HEK293 (cell line): ENCODE measurements around the gene FPR1.

Experiments
- CTCF ChIA-PET: fragments of 350-600 bp; formaldehyde crosslinking; extraction: SDS; loops from one replicate; lab custom pipeline; 2021; ENCODE audit warnings: antibody characterized with exemption; lab: Yijun Ruan, JAX
- POLR2A ChIA-PET: fragments of 300-600 bp; formaldehyde crosslinking; extraction: SDS; loops from one replicate; lab custom pipeline; 2020; ENCODE audit warnings: antibody characterized with exemption, inconsistent platforms; lab: Yijun Ruan, JAX
- H3K27ac ChIP-seq: fragments of 200-500 bp; sonication (Bioruptor generic); 2 replicates; pipeline ENCODE4 v1.5.1; 2014; ENCODE audit warnings: low read depth, low read length, control low read depth, inconsistent platforms; ENCODE audit errors: extremely low read depth
- H3K36me3 ChIP-seq, 2 experiments: fragments of 200-500 bp in 1 of 2; sonication (Bioruptor generic) in 1 of 2; 1 replicate in 1 of 2; 2 replicates in 1 of 2; pipeline ENCODE4 v1.5.1; 2014 to 2017; ENCODE audit warnings: inconsistent platforms in 2 of 2, low read length in 2 of 2; ENCODE audit not compliant: control insufficient read depth in 2 of 2, insufficient read depth in 1 of 2
- H3K4me1 ChIP-seq: fragments of 200-500 bp; sonication (Bioruptor generic); 2 replicates; pipeline ENCODE4 v1.5.1; 2014; ENCODE audit warnings: mild to moderate bottlenecking, low read length, inconsistent platforms; ENCODE audit not compliant: control insufficient read depth, insufficient read depth
- H3K4me3 ChIP-seq: 2 replicates; pipeline ENCODE4 v1.5.1; 2011; ENCODE audit warnings: low read depth, mild to moderate bottlenecking, control low read depth, low read length, moderate library complexity
- H3K9me3 ChIP-seq: fragments of 200-500 bp; sonication (Bioruptor generic); 2 replicates; pipeline ENCODE4 v1.5.1; 2014; ENCODE audit warnings: low read depth, low read length, inconsistent platforms; ENCODE audit not compliant: control insufficient read depth, insufficient read depth
- CTCF ChIP-seq: fragments of 450-650 bp; formaldehyde crosslinking; IDR thresholded peaks from 2 replicates; pipeline ENCODE4 v1.5.1; 2016; ENCODE audit warnings: missing biosample characterization, missing genetic modification characterization
- GFI1B ChIP-seq: fragments of 450-650 bp; formaldehyde crosslinking; IDR thresholded peaks from 2 replicates; pipeline ENCODE4 v1.5.1; 2016; ENCODE audit warnings: missing biosample characterization, missing genetic modification characterization
- HOXA7 ChIP-seq: sonication (generic); formaldehyde crosslinking; IDR thresholded peaks from 2 replicates; pipeline ENCODE4 v1.8.1; 2022; ENCODE audit warnings: missing genetic modification reagents, borderline replicate concordance
- KLF7 ChIP-seq: fragments of 450-650 bp; formaldehyde crosslinking; IDR thresholded peaks from 2 replicates; pipeline ENCODE4 v1.5.1; 2016; ENCODE audit warnings: missing biosample characterization, missing genetic modification characterization, borderline replicate concordance
- OSR2 ChIP-seq: fragments of 450-650 bp; formaldehyde crosslinking; IDR thresholded peaks from 2 replicates; pipeline ENCODE4 v1.5.1; 2016; ENCODE audit warnings: missing biosample characterization, missing genetic modification characterization
- RBAK ChIP-seq: fragments of 450-650 bp; formaldehyde crosslinking; IDR thresholded peaks from 2 replicates; pipeline ENCODE4 v1.5.1; 2016; ENCODE audit warnings: missing biosample characterization, missing genetic modification characterization
- SALL2 ChIP-seq: fragments of 450-650 bp; formaldehyde crosslinking; IDR thresholded peaks from 2 replicates; pipeline ENCODE4 v1.5.0; 2017; ENCODE audit warnings: missing biosample characterization, mild to moderate bottlenecking, missing genetic modification characterization, borderline replicate concordance
- SP2 ChIP-seq: fragments of 450-650 bp; formaldehyde crosslinking; IDR thresholded peaks from 2 replicates; pipeline ENCODE4 v1.5.1; 2016; ENCODE audit warnings: missing biosample characterization, missing genetic modification characterization
- YY2 ChIP-seq: fragments of 450-650 bp; formaldehyde crosslinking; IDR thresholded peaks from 2 replicates; pipeline ENCODE4 v1.5.1; 2016; ENCODE audit warnings: missing biosample characterization, missing genetic modification characterization
- ZBTB26 ChIP-seq: fragments of 450-650 bp; formaldehyde crosslinking; optimal IDR thresholded peaks from 2 replicates; pipeline ENCODE3; 2016; ENCODE audit warnings: missing biosample characterization, mild to moderate bottlenecking, missing genetic modification characterization
- ZFHX2 ChIP-seq: fragments of 450-650 bp; formaldehyde crosslinking; conservative IDR thresholded peaks from 2 replicates; pipeline ENCODE4 v1.5.1; 2016; ENCODE audit warnings: missing biosample characterization, missing genetic modification characterization
- ZNF10 ChIP-seq: fragments of 450-650 bp; formaldehyde crosslinking; IDR thresholded peaks from 2 replicates; pipeline ENCODE4 v1.5.1; 2017; ENCODE audit warnings: missing biosample characterization, missing genetic modification characterization
- ZNF146 ChIP-seq: fragments of 450-650 bp; formaldehyde crosslinking; IDR thresholded peaks from 2 replicates; pipeline ENCODE4 v1.5.1; 2016; ENCODE audit warnings: missing biosample characterization, missing genetic modification characterization
- ZNF266 ChIP-seq: fragments of 450-650 bp; formaldehyde crosslinking; IDR thresholded peaks from 2 replicates; pipeline ENCODE4 v1.5.1; 2016; ENCODE audit warnings: missing biosample characterization, missing genetic modification characterization, low read depth
- ZNF341 ChIP-seq: fragments of 450-650 bp; formaldehyde crosslinking; IDR thresholded peaks from 2 replicates; pipeline ENCODE4; 2016; ENCODE audit warnings: low read depth, missing biosample characterization, missing genetic modification characterization
- ZNF350 ChIP-seq: fragments of 450-650 bp; formaldehyde crosslinking; IDR thresholded peaks from 2 replicates; pipeline ENCODE4 v1.5.0; 2017; ENCODE audit warnings: missing biosample characterization, mild to moderate bottlenecking, missing genetic modification characterization
- ZNF398 ChIP-seq: fragments of 450-650 bp; formaldehyde crosslinking; IDR thresholded peaks from 2 replicates; pipeline ENCODE4 v1.5.1; 2017; ENCODE audit warnings: missing biosample characterization, missing genetic modification characterization
- ZNF529 ChIP-seq: fragments of 450-650 bp; formaldehyde crosslinking; IDR thresholded peaks from 2 replicates; pipeline ENCODE4 v1.5.1; 2017; ENCODE audit warnings: missing genetic modification characterization, missing biosample characterization; ENCODE audit not compliant: insufficient replicate concordance
- ZNF544 ChIP-seq: fragments of 450-650 bp; formaldehyde crosslinking; IDR thresholded peaks from 2 replicates; pipeline ENCODE4 v1.5.0; 2017; ENCODE audit warnings: missing biosample characterization, missing genetic modification characterization
- ZNF560 ChIP-seq: fragments of 450-650 bp; formaldehyde crosslinking; IDR thresholded peaks from 2 replicates; pipeline ENCODE4 v1.5.1; 2017; ENCODE audit warnings: missing biosample characterization, missing genetic modification characterization, borderline replicate concordance
- ZNF623 ChIP-seq: fragments of 450-650 bp; formaldehyde crosslinking; IDR thresholded peaks from 2 replicates; pipeline ENCODE4 v1.5.1; 2016; ENCODE audit warnings: missing biosample characterization, missing genetic modification characterization
- ZNF654 ChIP-seq: fragments of 450-650 bp; formaldehyde crosslinking; IDR thresholded peaks from 2 replicates; pipeline ENCODE4 v1.5.1; 2016; ENCODE audit warnings: low read depth, missing biosample characterization, missing genetic modification characterization
- ZNF677 ChIP-seq: fragments of 450-650 bp; IDR thresholded peaks from 2 replicates; pipeline ENCODE4 v1.5.0; 2018; ENCODE audit warnings: missing biosample characterization, mild to moderate bottlenecking, missing genetic modification characterization, moderate library complexity
- ZNF707 ChIP-seq: fragments of 450-650 bp; formaldehyde crosslinking; IDR thresholded peaks from 2 replicates; pipeline ENCODE4 v1.5.1; 2016; ENCODE audit warnings: missing biosample characterization, missing genetic modification characterization
- ZNF76 ChIP-seq: fragments of 450-650 bp; formaldehyde crosslinking; IDR thresholded peaks from 2 replicates; pipeline ENCODE4; 2016; ENCODE audit warnings: low read depth, missing biosample characterization, missing genetic modification characterization, borderline replicate concordance

The FPR1 gene

GRCh38 chr19:51784922-51785690, 33.4 kb upstream of the FPR1 start:
- Histone ChIP-seq H3K4me1 (no peaks in the 10 kb centered on the region), H3K9me3 (no peaks in the 10 kb centered on the region), H3K36me3 (no peaks in the 10 kb centered on the region), H3K27ac (no peak overlapping the region), H3K4me3 (no peak overlapping the region)
- POLR2A ChIA-PET: no interaction called here
- TF ChIP-seq SALL2: no peak
- TF ChIP-seq ZNF398 (tag by site-specific recombination): no peak
- TF ChIP-seq ZNF341 (tag by site-specific recombination): no peak
- no peak for TF ChIP-seq GFI1B (tag by site-specific recombination)
- no peak for TF ChIP-seq OSR2
- no peak for TF ChIP-seq SP2 (tag by site-specific recombination)
- no peak for TF ChIP-seq ZNF266 (tag by site-specific recombination)
- no peak for TF ChIP-seq ZNF623 (tag by site-specific recombination)
- TF ChIP-seq ZNF560: no peak
- no peak for TF ChIP-seq ZNF544 (tag by site-specific recombination)
- no peak for TF ChIP-seq ZBTB26
- TF ChIP-seq ZNF10 (tag by site-specific recombination): no peak
- no peak for TF ChIP-seq KLF7 (tag by site-specific recombination)
- TF ChIP-seq ZNF529 (tag by site-specific recombination): no peak
- TF ChIP-seq RBAK (tag by site-specific recombination): no peak
- CTCF ChIA-PET: interaction anchor here (0.6 to 1.3 kb wide), 5 partner anchors 14 to 363 kb away, joined by 3 to 6 read pairs (median 3); no protein-coding TSS in a partner anchor

GRCh38 chr19:51784109-51784785, 32.6 kb upstream of the FPR1 start:
- ChIA-PET CTCF (interaction anchor here (0.6 to 1.3 kb wide), 3 partner anchors 13 to 310 kb away, joined by 3 to 6 read pairs (median 3); no protein-coding TSS in a partner anchor), POLR2A (no interaction called here)
- Histone ChIP-seq H3K4me1 (no peaks in the 10 kb centered on the region), H3K4me3 (no peak overlapping the region), H3K27ac (no peak overlapping the region)
- TF ChIP-seq ZNF677 (tag by site-specific recombination) (no peak), HOXA7 (CRISPR knock-in tag) (no peak), ZNF350 (tag by site-specific recombination) (no peak)
- TF ChIP-seq, all 188 proteins: peak for 0
- Histone ChIP-seq H3K9me3 (no peaks in the 10 kb centered on the region), H3K36me3 (no peaks in the 10 kb centered on the region)

- CTCF ChIA-PET: no interaction called here
- H3K27ac ChIP-seq: no peak overlapping the region
- POLR2A ChIA-PET: no interaction called here
- no peaks in the 10 kb centered on the region for H3K9me3 ChIP-seq
- H3K4me3 ChIP-seq: no peak overlapping the region
- no peaks in the 10 kb centered on the region for H3K36me3 ChIP-seq
- no peaks in the 10 kb centered on the region for H3K4me1 ChIP-seq
- TF ChIP-seq CTCF (tag by site-specific recombination) (0 out of 2 replicates have a peak, but pooled peaks have one; percentile 9), ZFHX2 (tag by site-specific recombination) (no peak), ZNF707 (tag by site-specific recombination) (no peak), YY2 (tag by site-specific recombination) (no peak), ZNF654 (tag by site-specific recombination) (peak; percentile 20; the same call in 1 of the 2 replicates), ZNF146 (no peak), ZNF76 (tag by site-specific recombination) (no peak)
- TF ChIP-seq, all 188 proteins: peak for 2
These were observed 31.7 kb upstream of the FPR1 start for GRCh38 chr19:51783372-51783771.
